K562 (cell line): ENCODE results near the gene LMAN2L. TPM values are rescaled to one million over a fixed set of nuclear protein-coding genes. Genes with fewer than 3 reads are reported as not detected.

Source experiments
- ATAC-seq: fragments of 200-7000 bp; cut with Tn5 transposase; 3 replicates; pipeline ENCODE4 v1.9.1; 2020; ENCODE audit warnings: moderate library complexity
- BruUV-seq: library from RNA; stranded (reverse); fragments of 400-500 nt; replicated peaks from 2 replicates; lab custom pipeline; 2021; lab: Mats Ljungman, UMichigan
- CTCF ChIA-PET: fragments of 300-600 bp; formaldehyde crosslinking; extraction: SDS; loops from one replicate; lab custom pipeline; 2021; ENCODE audit warnings: low intra/inter-chr PET ratio; lab: Yijun Ruan, JAX
- POLR2A ChIA-PET: fragments of 300-600, 350-650 bp; sonication (Branson Sonifier 250); formaldehyde crosslinking; extraction: SDS; loops from one replicate; lab custom pipeline; 2021; ENCODE audit warnings: antibody characterized with exemption, inconsistent platforms; lab: Yijun Ruan, JAX
- DNase-seq, 4 experiments: peaks; one replicate each; pipeline versions ENCODE4 v3.0.0 to v3.0.0-alpha.2; 2011 to 2018; ENCODE audit warnings: low spot score in 3 of 4, mixed read lengths in 3 of 4; ENCODE audit errors: extremely low read depth in 1 of 4
- FAIRE-seq: peaks from 2 replicates; lab custom pipeline; 2011; peaks lifted over from hg19 to GRCh38; lab: Jason Lieb, UNC
- H2AFZ ChIP-seq: 2 replicates; pipeline ENCODE4 v1.6.0; 2011; ENCODE audit warnings: low read depth, low read length, control low read depth, inconsistent platforms
- H3K27ac ChIP-seq: fragments of 200-600 bp; 3 replicates; pipeline ENCODE4 v1.8.0; 2011; ENCODE audit warnings: low read depth, mild to moderate bottlenecking, control low read depth, inconsistent platforms, low read length, moderate library complexity, mixed read lengths; ENCODE audit errors: extremely low read depth
- H3K27me3 ChIP-seq, 2 experiments: fragments of 300-600 bp in 1 of 2; 2 replicates in 1 of 2; 3 replicates in 1 of 2; pipeline versions ENCODE4 v1.6.0 to v1.8.0; 2011; ENCODE audit warnings: inconsistent platforms in 2 of 2, low read length in 2 of 2, mild to moderate bottlenecking in 1 of 2, mixed read lengths in 1 of 2, moderate library complexity in 1 of 2; ENCODE audit not compliant: control insufficient read depth in 2 of 2, insufficient read depth in 2 of 2
- H3K36me3 ChIP-seq: fragments of 300-600 bp; 3 replicates; pipeline ENCODE4 v1.8.0; 2011; ENCODE audit warnings: mild to moderate bottlenecking, low read length, inconsistent platforms; ENCODE audit not compliant: control insufficient read depth, insufficient read depth
- H3K4me1 ChIP-seq, 2 experiments: fragments of 200-600 bp in 1 of 2; replicated peaks in 1 of 2; 2 replicates in 1 of 2; 3 replicates in 1 of 2; pipeline versions ENCODE4 v1.5.1 to v1.8.0; 2011; ENCODE audit warnings: inconsistent platforms in 2 of 2, low read length in 2 of 2, mild to moderate bottlenecking in 1 of 2, mixed read lengths in 1 of 2, moderate library complexity in 1 of 2; ENCODE audit not compliant: control insufficient read depth in 2 of 2, insufficient read depth in 2 of 2
- H3K4me2 ChIP-seq: 2 replicates; pipeline ENCODE4 v1.6.1; 2011; ENCODE audit warnings: low read length, control low read depth, inconsistent platforms, mixed read lengths; ENCODE audit not compliant: insufficient read depth
- H3K4me3 ChIP-seq: fragments of 200-600 bp; sonication (generic), shearing (Covaris generic); 2 replicates; pipeline ENCODE4 v1.5.1; 2016; ENCODE audit warnings: control low read depth, inconsistent platforms
- H3K79me2 ChIP-seq: fragments of 200-600 bp; 3 replicates; pipeline ENCODE4 v1.8.0; 2011; ENCODE audit warnings: low read length, inconsistent platforms; ENCODE audit not compliant: control insufficient read depth, insufficient read depth
- H3K9ac ChIP-seq, 2 experiments: 2 replicates each; pipeline versions ENCODE4 v1.6.0 to v1.6.1; 2011; ENCODE audit warnings: low read depth in 2 of 2, low read length in 2 of 2, control low read depth in 1 of 2, inconsistent platforms in 1 of 2, mild to moderate bottlenecking in 1 of 2, mixed read lengths in 1 of 2; ENCODE audit not compliant: insufficient read depth in 1 of 2
- H3K9me1 ChIP-seq: one replicate; pipeline ENCODE4 v1.6.0; 2011; ENCODE audit warnings: inconsistent platforms, mild to moderate bottlenecking, low read length, moderate library complexity; ENCODE audit not compliant: control insufficient read depth, insufficient read depth
- H3K9me3 ChIP-seq: replicated peaks from 2 replicates; pipeline ENCODE4 v1.5.1; 2011; ENCODE audit warnings: low read depth, low read length, inconsistent platforms; ENCODE audit not compliant: control insufficient read depth, insufficient read depth
- H4K20me1 ChIP-seq: replicated peaks from 2 replicates; pipeline ENCODE4 v1.6.1; 2011; ENCODE audit warnings: low read length, inconsistent platforms, mixed read lengths; ENCODE audit not compliant: control insufficient read depth, insufficient read depth
- KDM1A ChIP-seq, 2 experiments: fragments of 450-650 bp; IDR thresholded peaks; 2 replicates each; pipeline ENCODE4 v1.6.1; 2016; ENCODE audit warnings: mild to moderate bottlenecking in 2 of 2
- OTX1 ChIP-seq: fragments of 450-650 bp; formaldehyde crosslinking; IDR thresholded peaks from 2 replicates; pipeline ENCODE4 v1.4.0; 2022; ENCODE audit warnings: mild to moderate bottlenecking
- ZBTB33 ChIP-seq: sonication (generic); formaldehyde crosslinking; IDR thresholded peaks from 2 replicates; pipeline ENCODE4 v1.8.1; 2023; ENCODE audit warnings: mild to moderate bottlenecking, missing genetic modification reagents
- ZNF146 ChIP-seq: IDR thresholded peaks from one replicate; pipeline ENCODE4 v1.6.1; 2018; ENCODE audit warnings: missing compliant biosample characterization; ENCODE audit not compliant: unreplicated experiment
- ZNF407 ChIP-seq: fragments of 450-650 bp; IDR thresholded peaks from 2 replicates; pipeline ENCODE4 v1.6.1; 2016; ENCODE audit warnings: low read depth
- WGBS: fragments of 100-300 bp; shearing (Covaris generic); methylation state at CpG from one replicate; pipeline ENCODE4 v1.1.6; 2016; ENCODE audit warnings: low coverage, mixed read lengths; ENCODE audit not compliant: insufficient coverage; ENCODE audit errors: missing lambda C conversion rate; 5-methylcytosine and 5-hydroxymethylcytosine counted together
- in situ Hi-C: fragments of 300-500 bp; cut with MboI; formaldehyde crosslinking; loops from 4 replicates; pipeline ENCODE4 v1.15.0; 2018; ENCODE audit warnings: inconsistent platforms, mixed read lengths
- intact Hi-C: fragments of 100-400 bp; cut with micrococcal nuclease; formaldehyde crosslinking; loops from 2 replicates; pipeline ENCODE4 v1.14.2; 2022
- polyA plus RNA-seq, 8 experiments: library from polyadenylated mRNA; depleted of rRNA in 4 of 8; stranded (reverse) in 5 of 8; unstranded in 3 of 8; fragments of >200 nt; fragmentation: Nextera tagmentation in 2 of 8; fragmentation: Illumina TruSeq in 1 of 8; extraction: Ambion mirVana in 2 of 8; extraction: Trizol in 1 of 8; gene quantifications; 2 replicates each; pipeline versions ENCODE4 v1.2.1 to v1.2.3, GENCODE V29; 2011 to 2014; ENCODE audit warnings: inconsistent platforms in 1 of 8, missing spikeins in 1 of 8
- total RNA-seq, 7 experiments: library from RNA; depleted of rRNA in 6 of 7; stranded (reverse); fragments of >200 nt in 6 of 7; fragmentation: Illumina TruSeq in 2 of 7; extraction: Trizol in 2 of 7; gene quantifications; 2 replicates each; pipeline versions ENCODE4 v1.2.1 to v1.2.3, GENCODE V29; 2011 to 2021; ENCODE audit warnings: low replicate concordance in 1 of 7

The LMAN2L gene
- total and polyA plus RNA-seq, 9 of the 15 experiments (the other 6 are each of a cell fraction or from before 2014, with no cell fraction given), result 7.2 to 37.7 (median 12.5) TPM

- in situ Hi-C loops, result no loop called here
- ATAC-seq, result peak; percentile 16; the same call in 1 of the 3 replicates
- Histone ChIP-seq H3K4me2 (no peak overlapping the region), H3K36me3 (no peaks in the 10 kb centered on the region), H3K9ac (peak overlapping the region in 1 of 2 experiments; percentile 80; a peak in 2 of 4 replicates), H3K79me2 (no peaks in the 10 kb centered on the region; the same call in 2 of the 3 replicates), H3K4me1 (peaks cover 0 to 20% of the 10 kb centered on the region in 2 experiments; a peak in 3 of 5 replicates), H3K9me3 (no peaks in the 10 kb centered on the region), H3K9me1 (no peaks in the 10 kb centered on the region), H3K27ac (no peak overlapping the region), H4K20me1 (no peaks in the 10 kb centered on the region), H2AFZ (no peak overlapping the region), H3K27me3 (no peaks in the 10 kb centered on the region), H3K4me3 (no peak overlapping the region)
- 75% methylated on average over 20 of the region's 25 CpGs for WGBS
- FAIRE-seq, result no peak
- ChIA-PET CTCF (no interaction called here), POLR2A (interaction anchor here (0.8 to 1.4 kb wide), 3 partner anchors 8 to 14 kb away, joined by 3 to 4 read pairs (median 3); partner anchors contain the start of gene CNNM4)
- no peak for DNase-seq
- intact Hi-C loops, result no loop called here
- TF ChIP-seq ZNF407 (no peak), KDM1A (IDR thresholded peaks at IDR 0.05) (no peak), ZBTB33 (CRISPR knock-in tag) (peak; percentile 57; the same call in 1 of the 2 replicates), OTX1 (no peak), ZNF146 (no peak)
- no TSS peak for BruUV-seq
Observed at GRCh38 chr2:96770442-96771202, 30.8 kb upstream of the LMAN2L start.
